Astrocyte (in vitro differentiated cells and primary cell): ENCODE measurements around the gene TPM2. TPM values are rescaled to one million over a fixed set of nuclear protein-coding genes. Genes with fewer than 3 reads are reported as not detected.

Experiments
- DNase-seq: peaks from one replicate; pipeline ENCODE4 v3.0.0-alpha.2; 2010; ENCODE audit warnings: low read depth
- FAIRE-seq: peaks from 2 replicates; lab custom pipeline; 2011; peaks lifted over from hg19 to GRCh38; lab: Jason Lieb, UNC
- H2AFZ ChIP-seq: 2 replicates; pipeline ENCODE4 v1.6.0; 2012; ENCODE audit warnings: low read depth, low read length, inconsistent platforms
- H3K27ac ChIP-seq: 2 replicates; pipeline ENCODE4 v1.5.1; 2011; ENCODE audit warnings: low read depth, low read length, inconsistent platforms
- H3K27me3 ChIP-seq: 2 replicates; pipeline ENCODE4 v1.6.0; 2011; ENCODE audit warnings: low read length, inconsistent platforms; ENCODE audit not compliant: insufficient read depth
- H3K36me3 ChIP-seq: 2 replicates; pipeline ENCODE4 v1.5.1; 2011; ENCODE audit warnings: low read length, inconsistent platforms; ENCODE audit not compliant: insufficient read depth
- H3K4me1 ChIP-seq: 2 replicates; pipeline ENCODE4 v1.5.1; 2011; ENCODE audit warnings: low read length, inconsistent platforms; ENCODE audit not compliant: insufficient read depth
- H3K4me2 ChIP-seq: 2 replicates; pipeline ENCODE4 v1.6.0; 2012; ENCODE audit warnings: low read length, inconsistent platforms
- H3K4me3 ChIP-seq: 2 replicates; pipeline ENCODE4 v1.5.1; 2011; ENCODE audit warnings: low read depth, mild to moderate bottlenecking, low read length, inconsistent platforms; ENCODE audit not compliant: insufficient read depth
- H3K79me2 ChIP-seq: 2 replicates; pipeline ENCODE4 v1.6.0; 2012; ENCODE audit warnings: mild to moderate bottlenecking, low read length, inconsistent platforms; ENCODE audit not compliant: insufficient read depth
- H3K9ac ChIP-seq: 2 replicates; pipeline ENCODE4 v1.6.0; 2012; ENCODE audit warnings: mild to moderate bottlenecking, low read length, inconsistent platforms
- H3K9me3 ChIP-seq: 2 replicates; pipeline ENCODE4 v1.5.1; 2012; ENCODE audit warnings: low read depth, mild to moderate bottlenecking, low read length, inconsistent platforms; ENCODE audit not compliant: insufficient read depth
- H4K20me1 ChIP-seq: 2 replicates; pipeline ENCODE4 v1.6.0; 2012; ENCODE audit warnings: low read length, inconsistent platforms; ENCODE audit not compliant: insufficient read depth
- H3K27ac Mint-ChIP-seq: one replicate; pipeline ENCODE4 v1.8.0; 2021; ENCODE audit warnings: mild to moderate bottlenecking, mixed read lengths; ENCODE audit not compliant: unreplicated experiment
- H3K27me3 Mint-ChIP-seq: one replicate; pipeline ENCODE4 v1.8.0; 2021; ENCODE audit warnings: low read depth, mixed read lengths; ENCODE audit not compliant: unreplicated experiment
- H3K36me3 Mint-ChIP-seq: one replicate; pipeline ENCODE4 v1.8.0; 2021; ENCODE audit warnings: low read depth, mixed read lengths; ENCODE audit not compliant: unreplicated experiment
- H3K4me1 Mint-ChIP-seq: one replicate; pipeline ENCODE4 v1.8.0; 2021; ENCODE audit warnings: low read depth, mixed read lengths; ENCODE audit not compliant: unreplicated experiment
- H3K4me3 Mint-ChIP-seq: one replicate; pipeline ENCODE4 v1.8.0; 2021; ENCODE audit warnings: mild to moderate bottlenecking, moderate library complexity, mixed read lengths; ENCODE audit not compliant: unreplicated experiment
- H3K9me3 Mint-ChIP-seq: one replicate; pipeline ENCODE4 v1.8.0; 2021; ENCODE audit warnings: mild to moderate bottlenecking, mixed read lengths; ENCODE audit not compliant: unreplicated experiment
- EZH2 ChIP-seq: IDR thresholded peaks from 2 replicates; pipeline ENCODE4 v1.6.1; 2012; ENCODE audit warnings: mild to moderate bottlenecking, low read length, inconsistent platforms; ENCODE audit not compliant: insufficient read depth
- total RNA-seq: library from RNA; stranded (reverse); gene quantifications from 2 replicates; pipeline ENCODE4 v1.2.1, GENCODE V29; 2021
- TF ChIP-seq, protein P1 (sequence below): IDR thresholded peaks from 2 replicates; pipeline ENCODE4 v1.5.1; 2011; ENCODE audit warnings: low read depth, mild to moderate bottlenecking, inconsistent platforms, low read length, moderate library complexity; ENCODE audit not compliant: insufficient read depth

TPM2 gene
- total RNA-seq, 1 donor from 2014 or later = 2,001 TPM

DNA sequence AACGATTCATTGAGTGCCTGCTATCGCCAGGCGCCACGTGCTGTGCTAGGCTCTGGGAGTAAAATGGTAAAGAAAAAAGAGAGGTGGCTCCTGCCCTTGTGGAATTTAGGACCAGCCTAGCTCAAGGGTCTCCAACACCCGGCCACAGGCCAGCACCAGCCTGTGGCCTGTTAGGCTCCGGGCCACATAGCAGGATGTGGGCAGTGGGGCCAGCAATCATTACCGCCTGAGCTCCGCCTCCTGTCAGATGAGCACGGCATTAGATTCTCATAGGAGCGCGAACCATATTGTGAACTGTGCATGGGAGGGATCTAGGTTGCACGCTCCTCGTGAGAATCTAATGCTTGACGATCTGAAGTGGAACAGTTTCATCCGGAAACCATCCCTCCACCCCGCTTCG, 33.4 kb downstream of the TPM2 start:
- peaks cover 8% of the 10 kb centered on the region for H4K20me1 ChIP-seq
- H3K9ac ChIP-seq = no peak overlapping the region
- Mint-ChIP-seq H3K27me3 (no peaks in the 10 kb centered on the region), H3K4me1 (peaks cover 9% of the 10 kb centered on the region), H3K36me3 (no peaks in the 10 kb centered on the region), H3K27ac (no peak overlapping the region), H3K9me3 (no peaks in the 10 kb centered on the region), H3K4me3 (no peak overlapping the region)
- no peak overlapping the region for H3K27ac ChIP-seq
- DNase-seq (no peak), FAIRE-seq (no peak)
- no peak overlapping the region for H2AFZ ChIP-seq
- H3K4me2 ChIP-seq = no peak overlapping the region
- no peaks in the 10 kb centered on the region for H3K9me3 ChIP-seq
- peaks cover 11% of the 10 kb centered on the region for H3K79me2 ChIP-seq
- H3K4me1 ChIP-seq = peaks cover 15% of the 10 kb centered on the region
- peaks cover 2% of the 10 kb centered on the region for H3K36me3 ChIP-seq
- TF ChIP-seq, protein P1, sequence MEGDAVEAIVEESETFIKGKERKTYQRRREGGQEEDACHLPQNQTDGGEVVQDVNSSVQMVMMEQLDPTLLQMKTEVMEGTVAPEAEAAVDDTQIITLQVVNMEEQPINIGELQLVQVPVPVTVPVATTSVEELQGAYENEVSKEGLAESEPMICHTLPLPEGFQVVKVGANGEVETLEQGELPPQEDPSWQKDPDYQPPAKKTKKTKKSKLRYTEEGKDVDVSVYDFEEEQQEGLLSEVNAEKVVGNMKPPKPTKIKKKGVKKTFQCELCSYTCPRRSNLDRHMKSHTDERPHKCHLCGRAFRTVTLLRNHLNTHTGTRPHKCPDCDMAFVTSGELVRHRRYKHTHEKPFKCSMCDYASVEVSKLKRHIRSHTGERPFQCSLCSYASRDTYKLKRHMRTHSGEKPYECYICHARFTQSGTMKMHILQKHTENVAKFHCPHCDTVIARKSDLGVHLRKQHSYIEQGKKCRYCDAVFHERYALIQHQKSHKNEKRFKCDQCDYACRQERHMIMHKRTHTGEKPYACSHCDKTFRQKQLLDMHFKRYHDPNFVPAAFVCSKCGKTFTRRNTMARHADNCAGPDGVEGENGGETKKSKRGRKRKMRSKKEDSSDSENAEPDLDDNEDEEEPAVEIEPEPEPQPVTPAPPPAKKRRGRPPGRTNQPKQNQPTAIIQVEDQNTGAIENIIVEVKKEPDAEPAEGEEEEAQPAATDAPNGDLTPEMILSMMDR = no peak
- TF ChIP-seq EZH2 = no peak
- no peaks in the 10 kb centered on the region for H3K27me3 ChIP-seq
- H3K4me3 ChIP-seq = no peak overlapping the region

GRCh38 chr9:35653611-35654010, 36.1 kb downstream of the TPM2 start:
- Mint-ChIP-seq H3K4me3 (no peak overlapping the region), H3K9me3 (no peaks in the 10 kb centered on the region), H3K27me3 (no peaks in the 10 kb centered on the region), H3K4me1 (peaks cover 6% of the 10 kb centered on the region), H3K27ac (no peak overlapping the region), H3K36me3 (no peaks in the 10 kb centered on the region)
- Histone ChIP-seq H3K9me3 (no peaks in the 10 kb centered on the region), H3K4me1 (peaks cover 15% of the 10 kb centered on the region), H4K20me1 (no peaks in the 10 kb centered on the region), H3K4me2 (no peak overlapping the region), H2AFZ (no peak overlapping the region), H3K27ac (no peak overlapping the region), H3K9ac (no peak overlapping the region), H3K79me2 (peaks cover under 1% of the 10 kb centered on the region), H3K27me3 (no peaks in the 10 kb centered on the region), H3K4me3 (no peak overlapping the region), H3K36me3 (no peaks in the 10 kb centered on the region)
- TF ChIP-seq EZH2 = no peak
- TF ChIP-seq, protein P1 = no peak
- no peak for DNase-seq
- FAIRE-seq = no peak

- H3K4me2 ChIP-seq = no peak overlapping the region
- DNase-seq (no peak), FAIRE-seq (no peak)
- H2AFZ ChIP-seq = no peak overlapping the region
- peaks cover 8% of the 10 kb centered on the region for H3K4me1 Mint-ChIP-seq
- H3K4me1 ChIP-seq = peaks cover 15% of the 10 kb centered on the region
- TF ChIP-seq EZH2 = no peak
- TF ChIP-seq, protein P1 = no peak
- H3K9me3 ChIP-seq = no peaks in the 10 kb centered on the region
- H3K36me3 Mint-ChIP-seq = no peaks in the 10 kb centered on the region
- H3K79me2 ChIP-seq = no peaks in the 10 kb centered on the region
- H4K20me1 ChIP-seq = no peaks in the 10 kb centered on the region
- no peaks in the 10 kb centered on the region for H3K27me3 Mint-ChIP-seq
- H3K9ac ChIP-seq = no peak overlapping the region
- H3K27me3 ChIP-seq = no peaks in the 10 kb centered on the region
- H3K36me3 ChIP-seq = no peaks in the 10 kb centered on the region
- no peaks in the 10 kb centered on the region for H3K9me3 Mint-ChIP-seq
- no peak overlapping the region for H3K27ac ChIP-seq
- no peak overlapping the region for H3K4me3 Mint-ChIP-seq
- H3K27ac Mint-ChIP-seq = no peak overlapping the region
- H3K4me3 ChIP-seq = no peak overlapping the region
Measured at GRCh38 chr9:35652829-35653209, 36.9 kb downstream of the TPM2 start.
